GM21737 (cell line): ENCODE results near the gene IGLL5.
"Not testable (repeated sequence)": the region's sequence is repeated elsewhere in the genome, so short reads cannot be mapped to it uniquely, and the experiment has no call there.

Experiments used
- ATAC-seq: cut with Tn5 transposase; IDR thresholded peaks from one replicate; pipeline ENCODE4 v1.9.1; 2021; ENCODE audit warnings: mild to moderate bottlenecking, moderate library complexity; ENCODE audit not compliant: unreplicated experiment

The IGLL5 gene

DNA sequence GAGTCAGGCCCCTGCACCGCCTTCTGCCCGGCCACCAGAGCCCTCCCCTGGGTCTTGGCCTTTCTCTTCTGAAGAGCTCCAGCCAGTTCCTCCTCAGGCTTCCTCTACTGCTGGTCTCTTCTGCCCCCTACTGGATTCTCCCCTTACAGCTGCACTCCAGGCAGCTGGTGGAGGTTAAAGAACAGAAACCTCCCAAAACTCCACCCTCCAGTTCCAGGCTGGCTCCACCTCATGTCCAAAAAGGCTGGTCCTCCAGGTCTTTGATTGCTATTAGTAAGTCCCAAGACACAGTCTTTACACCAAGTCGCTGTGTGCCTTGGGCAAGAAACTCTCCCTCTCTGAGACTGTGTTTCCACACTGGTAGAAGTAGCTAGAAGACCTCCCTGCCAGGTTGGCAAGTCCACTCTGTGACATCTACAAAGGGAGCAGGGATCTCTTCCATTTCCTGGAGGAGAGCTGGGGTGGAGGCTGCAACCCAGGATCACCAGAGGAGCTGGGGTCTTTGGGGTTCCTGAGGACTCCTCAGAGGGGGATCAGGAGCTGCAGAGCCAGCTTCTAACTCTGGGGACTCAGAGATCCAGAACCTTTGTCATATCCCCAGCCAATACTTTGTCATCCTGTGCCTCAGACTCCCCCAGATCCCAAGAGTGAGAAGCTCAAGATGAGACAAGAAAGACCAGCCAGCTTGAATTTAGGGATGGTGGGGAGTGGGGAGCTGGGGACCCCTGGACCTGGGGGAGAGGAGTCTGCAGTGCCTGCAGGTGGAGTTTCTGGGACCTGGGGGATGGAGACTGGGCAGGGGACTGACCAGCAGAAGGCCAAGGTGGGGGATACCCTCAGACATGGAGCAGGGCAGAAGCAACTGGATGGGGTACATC is 3.4 kb upstream of the IGLL5 start:
- no peak for ATAC-seq

DNA sequence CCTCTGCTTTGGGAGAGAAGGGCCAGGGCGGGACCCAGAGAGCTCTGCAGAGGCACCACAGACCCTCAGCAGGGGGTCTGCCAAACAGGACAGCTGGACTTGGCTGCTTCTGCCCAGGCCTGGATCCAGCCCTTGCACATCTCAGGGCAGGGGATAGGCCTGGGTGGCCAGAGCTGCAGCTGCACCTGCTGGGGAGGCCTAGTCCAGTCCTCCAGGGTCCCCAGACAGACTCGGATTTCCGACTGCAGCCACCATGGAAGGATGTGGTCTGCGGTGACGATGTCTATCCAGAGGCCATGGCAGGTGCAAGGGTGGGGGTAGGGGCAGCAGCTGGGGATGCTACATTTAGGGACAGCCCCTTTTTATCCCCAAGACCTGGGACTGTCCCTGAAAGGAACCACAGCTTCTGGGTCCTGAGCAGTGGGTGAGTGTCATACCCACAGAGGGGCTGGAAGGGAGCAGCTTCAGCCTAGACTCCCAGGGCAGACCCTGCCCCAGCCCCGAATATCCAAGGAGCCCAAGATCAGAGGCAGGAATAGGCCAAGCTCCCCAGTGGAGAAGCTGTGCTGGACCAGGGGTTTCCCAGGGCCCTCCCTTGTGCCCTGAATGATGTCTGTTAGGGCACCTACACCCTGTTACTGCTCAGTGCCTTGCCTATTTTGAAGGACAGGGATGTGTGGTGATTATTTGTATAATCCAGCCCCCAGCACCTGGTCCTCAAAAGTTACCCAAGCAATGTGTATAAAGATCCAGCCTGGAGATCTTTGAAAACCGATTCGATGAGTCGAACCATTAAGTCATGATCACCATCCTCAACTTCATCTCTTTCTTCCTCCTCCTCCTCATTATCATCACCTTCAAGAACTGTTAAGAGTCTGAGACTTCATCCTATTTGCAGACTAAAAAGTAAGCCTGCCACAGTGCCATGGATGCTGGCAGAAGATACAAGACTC is 2.5 kb upstream of the IGLL5 start:
- peak; percentile 57 for ATAC-seq

DNA sequence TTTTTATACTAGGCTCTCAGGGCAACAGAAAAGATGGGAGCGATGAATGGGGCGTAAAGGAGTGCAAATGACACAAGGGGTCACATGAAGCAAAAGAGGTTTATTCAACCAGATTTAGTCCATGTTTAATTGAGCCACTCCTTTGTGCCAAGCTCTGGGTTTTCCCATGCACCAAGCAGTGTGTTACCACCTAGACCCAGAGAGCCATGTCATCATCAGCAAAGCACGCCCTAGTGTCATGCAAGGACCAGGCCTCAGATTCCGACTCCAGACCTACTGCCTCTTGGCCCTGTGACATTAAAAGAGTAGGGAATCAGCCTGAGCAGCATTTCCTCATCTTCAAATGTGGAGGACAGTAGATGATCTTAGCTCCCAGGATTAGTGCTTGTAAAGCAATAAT is 1.1 kb upstream of the IGLL5 start:
- ATAC-seq: no peak

DNA sequence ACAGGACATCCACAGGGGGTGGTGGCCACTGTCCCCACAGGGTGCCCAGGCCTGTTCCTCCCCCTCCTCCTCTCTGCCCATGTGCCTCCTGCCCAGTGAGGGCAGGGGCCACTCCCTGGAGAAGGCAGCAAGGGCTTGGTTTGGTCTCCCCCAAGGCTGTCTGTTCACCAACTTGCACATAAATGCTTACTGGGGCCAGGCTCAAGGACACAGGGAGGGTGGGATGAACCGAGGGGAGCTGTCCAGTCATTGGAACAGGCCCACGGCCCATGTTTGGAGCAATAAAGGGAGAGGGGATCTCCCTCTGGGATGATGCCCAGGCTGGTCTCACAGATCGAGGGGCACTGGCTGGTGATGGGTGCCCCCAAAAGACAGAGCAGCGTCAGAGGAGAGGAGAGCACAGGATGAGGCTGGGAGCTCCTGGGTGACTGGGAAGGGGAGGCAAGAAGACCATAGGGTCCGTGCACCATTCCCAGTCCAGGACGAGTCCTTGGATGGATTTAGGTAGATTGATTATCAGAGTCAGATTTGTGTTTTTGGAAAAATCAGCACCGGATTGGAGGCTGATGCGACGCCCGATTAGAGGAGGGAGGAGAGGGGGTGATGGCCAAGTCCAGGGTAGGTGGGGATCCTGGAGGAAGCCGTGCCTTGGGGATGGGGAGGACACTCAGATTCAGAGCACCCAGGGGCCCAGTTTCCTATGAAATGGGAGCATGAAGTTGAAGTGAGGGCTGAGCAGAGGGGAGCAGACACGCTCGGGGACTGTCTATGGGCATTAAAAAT is 1.1 kb downstream of the IGLL5 start:
- no peak for ATAC-seq

DNA sequence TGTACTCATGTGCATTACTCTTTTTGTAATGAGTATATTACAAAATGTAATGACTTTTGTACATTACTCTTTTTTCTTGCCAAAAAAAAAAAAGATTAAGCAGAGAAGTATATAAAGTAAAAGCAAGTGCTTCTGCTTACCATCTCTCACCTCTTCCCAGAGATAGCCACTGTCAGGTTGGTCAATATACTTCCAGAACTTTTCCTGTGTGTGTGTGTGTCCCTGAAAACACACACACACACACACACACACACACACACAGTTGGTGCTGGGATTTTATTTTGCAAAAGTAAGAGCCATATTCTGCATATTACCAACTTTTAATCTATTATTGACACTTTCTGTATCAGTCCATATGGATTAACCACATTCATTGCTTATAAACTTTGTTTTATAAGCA is 2.5 kb downstream of the IGLL5 start:
- no peak for ATAC-seq

DNA sequence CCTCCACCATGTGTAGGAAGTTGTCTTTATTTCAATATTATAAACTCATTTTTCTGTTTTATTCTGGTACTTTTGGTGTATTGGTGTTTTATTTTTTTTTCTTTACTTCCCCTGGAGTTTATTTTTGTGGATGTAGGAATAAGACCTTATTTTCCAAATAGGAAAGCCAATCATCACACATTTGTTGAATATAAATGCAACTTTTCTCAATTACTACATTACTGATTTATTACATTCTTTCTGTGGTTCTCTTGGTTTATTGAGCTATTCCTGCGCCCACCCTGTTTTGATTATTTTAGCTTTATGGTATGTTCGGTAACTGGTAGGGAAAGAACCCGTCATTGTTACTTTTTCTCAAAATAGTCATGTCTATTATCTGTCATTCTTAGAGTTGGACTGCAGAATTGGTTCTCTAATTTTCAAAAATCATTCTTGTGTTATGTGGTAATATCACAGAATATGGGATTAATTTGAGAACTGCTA is 3.6 kb downstream of the IGLL5 start:
- no peak for ATAC-seq

DNA sequence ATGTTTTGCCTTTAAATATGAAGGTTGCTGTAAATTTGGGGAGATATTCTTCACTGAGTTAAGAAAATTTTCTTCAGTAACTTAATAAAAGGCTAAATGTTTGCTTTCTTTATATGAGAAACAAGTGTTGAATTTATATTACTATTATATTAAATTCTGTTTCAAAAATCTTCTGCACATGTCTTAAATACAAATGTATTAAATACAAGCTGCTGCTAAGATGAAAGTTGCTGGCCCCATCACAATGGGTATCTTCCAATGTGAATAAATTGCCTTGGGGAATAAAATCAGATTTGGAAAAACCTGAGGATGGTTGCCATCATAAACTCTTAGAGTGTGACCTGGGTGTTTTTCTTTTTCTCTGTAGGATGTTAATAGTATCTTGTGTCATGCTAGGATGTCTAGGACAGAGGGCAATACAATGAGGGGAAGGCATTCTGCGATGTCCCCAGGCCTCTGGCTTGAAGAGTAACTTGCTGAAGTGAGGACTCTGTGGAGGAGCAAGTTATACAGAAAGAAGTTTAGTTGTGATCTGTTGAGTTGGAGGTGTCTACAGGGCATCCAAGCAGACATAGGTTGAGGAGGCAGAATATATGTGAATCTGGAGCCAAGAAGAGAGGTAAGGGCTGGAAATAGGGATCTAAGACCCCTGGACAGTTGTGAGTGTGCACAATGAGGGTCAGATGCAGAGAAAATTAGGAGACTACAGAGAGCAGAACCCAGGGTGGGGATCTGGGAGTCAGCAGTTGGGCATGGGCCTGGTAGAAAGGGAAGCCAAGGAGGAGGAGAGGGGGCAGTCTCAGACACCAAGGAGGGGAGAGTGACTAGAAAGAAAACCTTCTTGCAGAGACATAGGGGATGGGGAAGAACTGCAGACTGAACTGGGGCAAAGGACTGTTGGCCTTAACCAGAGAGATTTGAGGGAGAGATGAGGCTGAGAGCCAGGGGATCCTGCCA is 4.8 kb downstream of the IGLL5 start:
- no peak for ATAC-seq

DNA sequence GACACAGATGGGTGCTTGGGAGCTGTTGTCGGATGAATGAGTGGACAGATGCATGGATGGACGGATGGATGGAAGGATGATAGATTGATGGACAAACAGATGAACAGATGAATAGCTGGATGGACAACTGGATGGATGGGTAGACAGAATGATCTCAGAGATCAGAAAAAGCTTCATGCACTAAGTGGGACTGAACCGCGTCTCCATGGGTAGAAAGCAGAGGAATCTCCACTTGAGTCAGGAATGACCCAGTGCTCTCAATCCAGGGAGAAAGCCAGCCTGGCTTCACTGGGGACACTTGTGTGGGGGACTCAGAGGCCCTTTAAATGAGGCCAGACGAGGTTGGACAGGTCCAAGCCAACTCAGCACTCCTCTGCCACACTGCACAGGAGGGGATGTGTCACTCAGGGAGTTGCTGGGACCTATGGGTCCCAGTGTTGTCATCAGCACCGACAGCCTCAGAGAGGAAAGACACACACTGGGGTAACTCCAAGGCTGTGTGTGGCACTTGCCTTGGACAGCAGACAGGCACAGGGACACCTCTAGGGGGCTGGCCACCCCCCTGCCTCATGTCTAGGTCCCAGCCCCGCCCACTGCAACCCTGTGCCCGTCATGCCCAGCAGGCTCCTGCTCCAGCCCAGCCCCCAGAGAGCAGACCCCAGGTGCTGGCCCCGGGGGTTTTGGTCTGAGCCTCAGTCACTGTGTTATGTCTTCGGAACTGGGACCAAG is 5.6 kb downstream of the IGLL5 start:
- no peak for ATAC-seq

DNA sequence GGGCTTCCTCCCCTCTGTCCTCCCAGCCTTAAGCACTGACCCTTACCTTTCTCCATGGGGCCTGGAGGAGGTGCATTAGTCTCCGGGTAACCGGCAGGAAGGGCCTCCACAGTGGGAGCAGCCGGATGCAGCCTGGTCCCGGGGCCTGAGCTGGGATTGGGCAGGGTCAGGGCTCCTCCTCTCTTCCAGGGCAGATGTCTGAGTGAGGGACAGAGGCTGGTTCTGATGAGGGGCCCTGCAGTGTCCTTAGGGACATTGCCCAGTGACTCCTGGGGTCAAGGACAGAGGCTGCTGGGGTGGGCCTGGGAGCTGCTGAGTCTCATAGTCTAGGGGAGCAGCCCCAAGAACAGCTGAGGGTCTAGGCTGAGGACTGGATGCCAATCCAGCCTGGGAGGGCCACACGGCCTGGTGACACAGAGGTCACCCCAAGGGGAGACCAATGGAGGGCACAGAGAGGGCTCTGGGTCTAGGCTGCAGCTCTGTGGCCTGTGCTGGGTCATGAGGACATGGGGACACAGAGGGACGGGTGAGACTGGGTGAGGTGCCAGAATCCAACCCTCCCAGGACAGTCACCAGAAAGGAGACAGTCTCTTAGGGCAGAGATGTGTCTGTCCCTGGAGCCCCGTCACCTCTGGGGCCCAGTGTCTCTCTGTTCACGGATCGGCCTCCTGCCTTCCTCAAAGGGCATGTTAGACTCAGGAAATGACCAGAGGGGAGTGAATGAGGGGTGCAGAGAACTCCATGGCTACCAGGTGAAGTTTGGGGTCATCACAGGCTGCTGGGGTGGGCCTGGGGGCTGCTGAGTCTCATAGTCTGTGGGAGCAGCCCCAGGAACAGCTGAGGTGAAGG is 6.5 kb downstream of the IGLL5 start:
- ATAC-seq: no peak

DNA sequence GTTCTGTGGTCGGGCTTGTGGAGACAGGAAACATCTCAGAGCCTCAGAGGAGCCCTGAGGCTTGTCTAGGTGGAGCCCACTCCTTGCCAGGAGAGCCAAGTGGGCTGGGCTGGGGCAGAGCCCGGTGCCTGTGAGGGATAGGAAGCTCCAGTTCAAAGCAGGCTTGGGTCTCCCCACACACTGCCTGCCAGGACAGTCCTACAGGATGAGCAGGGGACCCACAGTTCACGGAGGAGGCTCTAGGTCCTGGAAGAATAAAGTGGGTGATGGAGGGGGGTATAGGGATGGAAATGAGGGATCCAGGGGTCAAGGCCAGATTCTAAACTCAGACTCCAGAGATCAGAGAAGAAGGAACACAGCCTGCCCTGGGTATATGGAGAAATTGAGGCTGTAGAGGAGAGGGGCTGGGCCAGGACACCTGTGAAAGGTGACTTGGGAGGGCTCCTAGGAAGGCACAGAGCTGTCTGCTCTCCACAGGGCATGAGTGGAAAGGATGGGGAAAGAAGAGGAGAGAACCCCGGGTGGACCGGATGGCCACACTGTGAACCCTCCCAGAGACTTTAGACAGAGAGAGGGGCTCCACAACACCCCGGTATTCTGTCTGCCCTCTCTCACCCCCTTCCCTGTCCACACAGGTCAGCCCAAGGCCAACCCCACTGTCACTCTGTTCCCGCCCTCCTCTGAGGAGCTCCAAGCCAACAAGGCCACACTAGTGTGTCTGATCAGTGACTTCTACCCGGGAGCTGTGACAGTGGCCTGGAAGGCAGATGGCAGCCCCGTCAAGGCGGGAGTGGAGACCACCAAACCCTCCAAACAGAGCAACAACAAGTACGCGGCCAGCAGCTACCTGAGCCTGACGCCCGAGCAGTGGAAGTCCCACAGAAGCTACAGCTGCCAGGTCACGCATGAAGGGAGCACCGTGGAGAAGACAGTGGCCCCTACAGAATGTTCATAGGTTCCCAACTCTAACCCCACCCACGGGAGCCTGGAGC is 7.4 kb downstream of the IGLL5 start:
- no peak for ATAC-seq

DNA sequence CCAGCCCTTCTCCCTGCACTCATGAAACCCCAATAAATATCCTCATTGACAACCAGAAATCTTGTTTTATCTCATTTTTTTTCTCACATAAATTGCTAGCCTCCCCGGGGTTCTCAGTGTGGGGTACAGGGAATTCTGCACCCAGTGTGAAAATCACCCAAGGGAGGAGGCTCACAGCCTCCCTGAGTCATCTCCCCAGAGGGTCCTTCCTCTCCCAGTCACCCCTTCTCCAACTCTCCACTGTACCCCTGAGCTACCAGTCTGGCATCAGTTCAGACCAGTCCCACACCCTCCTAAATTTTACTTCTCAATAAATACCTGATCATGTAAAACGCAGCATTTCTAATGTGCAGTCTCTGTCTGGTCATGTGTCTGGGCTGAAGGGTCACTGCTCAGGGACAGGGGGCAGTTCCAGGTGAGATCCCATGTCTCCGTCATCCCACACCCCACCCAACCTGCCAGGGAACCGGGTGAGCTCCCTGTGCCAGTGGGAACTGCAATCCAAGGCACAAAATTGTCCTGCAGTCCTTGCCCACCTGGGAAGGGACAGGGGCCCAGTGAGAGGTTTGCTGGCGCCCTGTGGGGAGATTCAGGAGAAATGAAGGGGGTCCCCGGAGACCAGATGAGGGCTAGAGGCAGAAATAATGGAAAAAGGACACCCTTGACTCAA is 8.3 kb downstream of the IGLL5 start:
- ATAC-seq: no peak

DNA sequence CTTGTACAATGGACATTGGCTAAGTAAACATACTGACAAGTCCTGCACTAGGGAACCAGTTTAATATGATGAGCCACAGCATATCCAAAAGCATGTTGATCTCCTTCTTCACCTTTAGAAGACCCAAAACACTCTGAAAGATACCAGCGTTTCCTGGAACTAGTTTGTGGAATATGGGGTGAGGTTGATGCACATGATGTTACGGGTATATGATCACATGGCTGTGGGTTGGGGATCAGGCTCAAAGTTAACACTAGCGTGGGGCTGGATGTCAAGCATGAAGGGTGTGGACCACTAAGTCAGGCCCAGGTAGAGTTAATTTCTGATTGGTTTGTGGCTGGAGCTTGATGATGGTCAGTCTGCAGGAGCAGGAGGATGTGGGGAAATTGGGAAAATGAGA is 9.0 kb downstream of the IGLL5 start:
- ATAC-seq: no peak

DNA sequence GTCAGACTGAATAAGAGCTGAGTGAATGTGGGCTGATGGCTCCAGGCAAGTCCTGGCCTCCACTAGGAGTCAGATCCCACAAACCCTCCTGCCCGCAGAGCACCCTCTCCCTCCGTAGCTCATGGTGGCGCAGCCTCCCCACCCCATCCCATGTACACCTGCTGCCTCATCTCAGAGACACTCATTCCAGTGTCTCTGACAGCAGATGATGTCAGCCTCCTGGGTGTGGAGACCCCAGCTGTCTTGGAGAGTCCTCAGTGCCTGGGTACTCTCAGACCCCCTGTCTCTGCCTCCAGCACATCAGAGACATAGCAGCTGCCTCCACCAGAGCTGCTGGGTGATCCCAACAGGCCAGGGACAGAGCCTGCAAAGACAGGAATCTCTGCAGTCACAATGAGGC is 9.5 kb downstream of the IGLL5 start:
- no peak for ATAC-seq

DNA sequence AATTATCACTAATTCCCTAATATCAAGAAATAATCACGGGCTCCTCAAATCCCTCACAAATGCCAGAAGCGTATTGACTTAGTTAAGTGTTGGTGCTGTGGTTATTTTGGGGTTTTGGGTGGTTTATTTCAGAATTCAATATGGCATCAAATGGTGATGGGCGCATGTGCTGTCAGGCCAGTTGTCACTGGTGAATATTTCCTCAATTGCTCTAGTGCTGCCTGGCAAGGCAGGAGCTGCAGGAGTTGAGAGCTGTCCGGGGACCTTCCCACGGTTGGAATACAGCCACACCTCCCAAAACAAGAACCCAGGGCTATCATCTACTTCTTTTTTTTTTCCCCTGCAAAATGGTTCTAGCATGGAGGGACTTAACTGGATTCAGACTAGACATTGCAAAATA is 10.3 kb downstream of the IGLL5 start:
- ATAC-seq: no peak

DNA sequence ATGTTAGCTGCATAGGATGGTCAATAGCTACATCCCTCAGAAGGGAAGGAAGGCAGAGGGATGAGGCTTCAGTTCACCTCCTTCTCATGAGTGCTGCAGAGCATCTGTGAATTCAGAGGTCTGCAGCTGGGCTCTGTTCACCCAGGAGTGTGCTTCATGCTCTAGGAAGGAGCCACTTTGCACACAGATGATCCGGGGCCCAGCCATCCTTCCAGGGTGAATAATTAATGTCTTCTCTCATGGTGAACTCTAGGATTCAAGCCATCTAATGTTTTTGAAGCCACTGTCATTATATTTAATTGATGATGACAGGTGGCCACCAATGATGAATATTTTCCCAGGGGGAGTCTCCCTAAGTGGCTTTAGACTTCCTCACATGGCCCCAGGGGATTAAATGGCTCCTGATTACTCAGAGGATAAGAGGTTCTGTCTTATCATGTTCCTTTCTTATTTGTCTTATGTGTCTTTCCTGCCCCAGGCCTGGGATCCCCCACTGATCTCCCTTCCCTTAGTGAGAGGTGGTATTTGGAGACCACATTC is 10.9 kb downstream of the IGLL5 start:
- ATAC-seq: not testable (repeated sequence)
